Breast epithelium (tissue), 4 donors: ENCODE results near the gene PAPSS2. TPM values are rescaled to one million over a fixed set of nuclear protein-coding genes. Genes with fewer than 3 reads are reported as not detected.
A peak's percentile ranks its signal among the peaks of the same experiment; 100 is the strongest.

Source experiments
- DNase-seq, 2 donors: peaks; one replicate each; pipeline ENCODE4 v3.0.0-alpha.2; 2019; ENCODE audit warnings: low spot score in 2 of 2
- H3K27ac ChIP-seq, 2 donors: fragments of 200-600 bp; sonication (generic) in 1 of 2; one replicate each; pipeline ENCODE4 v1.5.1; 2016 to 2019; ENCODE audit warnings: mild to moderate bottlenecking in 1 of 2
- H3K27me3 ChIP-seq, 2 donors: fragments of 200-600 bp; sonication (generic) in 1 of 2; one replicate each; pipeline versions ENCODE4 v1.5.1 to v1.6.0; 2017 to 2019; ENCODE audit warnings: control low read depth in 1 of 2, mild to moderate bottlenecking in 1 of 2
- H3K36me3 ChIP-seq: fragments of 200-600 bp; one replicate; pipeline ENCODE4 v1.5.1; 2019
- H3K4me1 ChIP-seq, 2 donors: fragments of 200-600 bp; sonication (generic); one replicate each; pipeline ENCODE4 v1.5.1; 2016 to 2019; ENCODE audit warnings: control low read depth in 1 of 2
- H3K4me3 ChIP-seq, 3 donors: fragments of 200-600 bp; sonication (generic); 1 replicate in 2 of 3; 2 replicates in 1 of 3; pipeline ENCODE4 v1.5.1; 2016 to 2019; ENCODE audit warnings: mild to moderate bottlenecking in 3 of 3, moderate library complexity in 2 of 3
- H3K9me3 ChIP-seq, 2 donors: fragments of 200-600 bp; sonication (generic) in 1 of 2; one replicate each; pipeline ENCODE4 v1.5.1; 2016 to 2019; ENCODE audit warnings: control low read depth in 1 of 2
- CTCF ChIP-seq, 3 donors: fragments of 450-650 bp; IDR thresholded peaks; one replicate each; pipeline ENCODE4 v1.5.1; 2016 to 2017; ENCODE audit warnings: antibody characterized with exemption in 3 of 3, mild to moderate bottlenecking in 3 of 3, moderate library complexity in 3 of 3
- POLR2A ChIP-seq: fragments of 450-650 bp; IDR thresholded peaks from one replicate; pipeline ENCODE4 v1.6.1; 2016; ENCODE audit warnings: antibody characterized with exemption, mild to moderate bottlenecking, moderate library complexity
- POLR2AphosphoS5 ChIP-seq, 3 donors: sonication (generic); formaldehyde crosslinking; IDR thresholded peaks; one replicate each; pipeline ENCODE4 v1.6.1; 2017; ENCODE audit warnings: antibody characterized with exemption in 3 of 3
- intact Hi-C: fragments of 100-400 bp; cut with DNase I; formaldehyde crosslinking; loops from one replicate; pipeline ENCODE4 v1.15.1; 2023; ENCODE audit warnings: low total_unique reads
- total RNA-seq, 3 donors: library from RNA; depleted of rRNA; stranded (reverse); fragments of >200 nt; gene quantifications; one replicate each; pipeline ENCODE4 v1.1.0, GENCODE V29; 2016

PAPSS2 gene
- total RNA-seq, 3 donors from 2014 or later = 21.1 to 33.8 (median 27.2) TPM

GRCh38 chr10:87661861-87662785, 2.4 kb downstream of the PAPSS2 start:
- TF ChIP-seq POLR2AphosphoS5 (IDR thresholded peaks at IDR 0.05) (no peak), CTCF (IDR thresholded peaks at IDR 0.05) (no peak), POLR2A (no peak)
- Histone ChIP-seq H3K27me3 (no peaks in the 10 kb centered on the region), H3K9me3 (no peaks in the 10 kb centered on the region), H3K27ac (no peak overlapping the region), H3K4me3 (peak overlapping the region in 1 of 3 donors; percentile 72), H3K36me3 (no peaks in the 10 kb centered on the region), H3K4me1 (no peaks in the 10 kb centered on the region)
- intact Hi-C loops = no loop called here
- DNase-seq = no peak

- Histone ChIP-seq H3K36me3 (no peaks in the 10 kb centered on the region), H3K27me3 (no peaks in the 10 kb centered on the region), H3K4me1 (no peaks in the 10 kb centered on the region), H3K27ac (no peak overlapping the region), H3K9me3 (no peaks in the 10 kb centered on the region), H3K4me3 (no peak overlapping the region)
- intact Hi-C loops = no loop called here
- DNase-seq = no peak
- TF ChIP-seq POLR2A = no peak
- no peak for TF ChIP-seq POLR2AphosphoS5 (IDR thresholded peaks at IDR 0.05)
- no peak for TF ChIP-seq CTCF (IDR thresholded peaks at IDR 0.05)
These were observed 4.6 kb downstream of the PAPSS2 start for GRCh38 chr10:87664276-87664701.

- intact Hi-C loops = no loop called here
- Histone ChIP-seq H3K4me3 (no peak overlapping the region), H3K27me3 (no peaks in the 10 kb centered on the region), H3K36me3 (no peaks in the 10 kb centered on the region), H3K27ac (no peak overlapping the region), H3K9me3 (no peaks in the 10 kb centered on the region), H3K4me1 (no peaks in the 10 kb centered on the region)
- no peak for DNase-seq
- TF ChIP-seq POLR2A (no peak), POLR2AphosphoS5 (IDR thresholded peaks at IDR 0.05) (no peak), CTCF (IDR thresholded peaks at IDR 0.05) (no peak)
These were observed 7.8 kb downstream of the PAPSS2 start for GRCh38 chr10:87667493-87667892.

- H3K27me3 ChIP-seq = no peaks in the 10 kb centered on the region
- H3K27ac ChIP-seq = no peak overlapping the region
- intact Hi-C loops = no loop called here
- TF ChIP-seq POLR2AphosphoS5 (IDR thresholded peaks at IDR 0.05) (no peak), CTCF (IDR thresholded peaks at IDR 0.05) (no peak), POLR2A (no peak)
- no peak overlapping the region for H3K4me3 ChIP-seq
- H3K9me3 ChIP-seq = no peaks in the 10 kb centered on the region
- H3K4me1 ChIP-seq = no peaks in the 10 kb centered on the region
- H3K36me3 ChIP-seq = no peaks in the 10 kb centered on the region
- DNase-seq = no peak
These were observed 8.8 kb downstream of the PAPSS2 start for GRCh38 chr10:87668324-87669074.

- no peaks in the 10 kb centered on the region for H3K4me1 ChIP-seq
- TF ChIP-seq POLR2A (no peak), CTCF (IDR thresholded peaks at IDR 0.05) (no peak), POLR2AphosphoS5 (IDR thresholded peaks at IDR 0.05) (no peak)
- H3K9me3 ChIP-seq = no peaks in the 10 kb centered on the region
- H3K27me3 ChIP-seq = no peaks in the 10 kb centered on the region
- no peaks in the 10 kb centered on the region for H3K36me3 ChIP-seq
- no peak for DNase-seq
- H3K4me3 ChIP-seq = no peak overlapping the region
- intact Hi-C loops = no loop called here
- H3K27ac ChIP-seq = no peak overlapping the region
These were observed 10.1 kb downstream of the PAPSS2 start for GRCh38 chr10:87669752-87670151.
